ENCODE results near the gene APBA2. TPM values are rescaled to one million over a fixed set of nuclear protein-coding genes. Genes with fewer than 3 reads are reported as not detected.

The APBA2 gene
- total and polyA plus RNA-seq, 10 of the 15 experiments (the other 5 are each of a cell fraction or from before 2014, with no cell fraction given): 0.06 to 0.26 (median 0.07) TPM; not detected in 7

DNA sequence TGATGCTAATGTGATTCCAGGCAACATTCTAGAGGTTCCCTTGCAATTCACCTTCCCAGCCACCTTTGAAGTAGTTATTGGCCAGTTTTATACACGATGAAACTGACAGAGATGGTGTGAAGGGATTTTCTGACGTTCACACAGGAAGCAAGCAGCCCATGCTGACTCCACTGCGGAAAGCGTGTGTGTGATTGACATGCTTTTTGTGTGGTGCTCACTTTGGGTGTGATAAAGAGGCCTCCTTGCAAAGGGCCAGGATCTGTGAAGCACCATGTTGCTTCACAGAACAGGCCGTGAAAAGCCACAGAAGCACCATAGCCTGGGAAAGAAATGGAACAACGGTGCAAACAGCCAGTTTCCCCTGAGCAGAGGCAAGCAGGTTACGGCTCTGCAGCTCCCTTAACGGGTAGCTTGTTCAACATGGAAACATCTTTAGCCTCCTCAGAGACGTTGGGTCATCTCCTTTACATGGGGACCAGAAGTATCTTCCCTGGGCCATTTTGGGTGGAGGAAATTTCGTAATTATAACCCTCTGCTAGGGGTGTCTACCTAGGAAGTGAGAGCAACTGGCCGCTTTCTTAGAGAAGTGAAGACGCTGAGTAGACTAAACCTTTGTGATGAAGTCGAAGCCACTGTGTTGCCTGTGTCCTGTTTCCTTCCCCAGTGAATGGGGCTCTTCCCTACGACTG, 108.5 kb downstream of the APBA2 start:
- Histone ChIP-seq H3K27me3 (replicated peaks in 1 of 2; ENCODE audit: control insufficient read depth in 2 of 2, insufficient read depth in 2 of 2, low read length in 1 of 2) (no peaks in the 10 kb centered on the region; a peak in 2 of 4 replicates), H3K79me2 (ENCODE audit: control insufficient read depth, insufficient read depth, low read length) (no peaks in the 10 kb centered on the region), H3K4me3 (no peak overlapping the region), H3K27ac (ENCODE audit: control insufficient read depth, insufficient read depth) (no peak overlapping the region), H3K4me1 (ENCODE audit: control insufficient read depth, insufficient read depth, low read length) (no peaks in the 10 kb centered on the region), H4K20me1 (ENCODE audit: control insufficient read depth, insufficient read depth) (no peaks in the 10 kb centered on the region), H3K36me3 (ENCODE audit: control insufficient read depth in 2 of 2, insufficient read depth in 2 of 2, low read length in 1 of 2) (no peaks in the 10 kb centered on the region), H3K9me3 (replicated peaks; ENCODE audit: control insufficient read depth, insufficient read depth, low read length) (no peaks in the 10 kb centered on the region), H3K9ac (ENCODE audit: control insufficient read depth, insufficient read depth, low read length) (no peak overlapping the region), H3K4me2 (ENCODE audit: control insufficient read depth, insufficient read depth) (no peak overlapping the region), H2AFZ (ENCODE audit: control insufficient read depth, low read depth, low read length) (no peak overlapping the region)
- ATAC-seq (no peak), FAIRE-seq (no peak), DNase-seq (ENCODE audit: low read depth, low spot score) (no peak)
- in situ Hi-C loops (cut with MboI) (no loop called here), intact Hi-C loops (cut with micrococcal nuclease; ENCODE audit: unreplicated experiment) (no loop called here)
- BruUV-seq (replicated peaks): no TSS peak
- POLR2A ChIA-PET: no interaction called here
- TF ChIP-seq CHD4 (IDR thresholded peaks at IDR 0.05) (no peak), IKZF2 (IDR thresholded peaks at IDR 0.05) (no peak), BCLAF1 (IDR thresholded peaks at IDR 0.05) (no peak), NR2F1 (conservative IDR thresholded peaks at IDR 0.05) (no peak), STAT1 (conservative IDR thresholded peaks at IDR 0.05) (no peak), BRCA1 (IDR thresholded peaks at IDR 0.05; ENCODE audit: low read depth, low read length) (no peak), NRF1 (conservative IDR thresholded peaks at IDR 0.05; ENCODE audit: low read depth, low read length) (no peak), JUND (IDR thresholded peaks at IDR 0.05; ENCODE audit: low read depth, low read length) (no peak), ZNF592 (IDR thresholded peaks at IDR 0.05) (no peak), RAD21 (IDR thresholded peaks at IDR 0.05; ENCODE audit: insufficient read depth, low read depth, low read length) (no peak), E2F4 (IDR thresholded peaks at IDR 0.05; ENCODE audit: low read depth, low read length) (no peak), MAX (IDR thresholded peaks at IDR 0.05; ENCODE audit: low read depth, low read length) (no peak)
- SMC1A ChIA-PET (ENCODE audit: uncharacterized antibody, unreplicated experiment): no interaction called here
- WGBS (ENCODE audit: insufficient coverage, insufficient replicate concordance, low lambda C conversion rate, missing lambda C conversion rate): 33% methylated on average over 14 of the region's 14 CpGs
- CTCF ChIA-PET: no interaction called here
- RAD21 ChIA-PET (ENCODE audit: unreplicated experiment): no interaction called here
